ENCODE results near the gene GRM1. TPM values are rescaled to one million over a fixed set of nuclear protein-coding genes. Genes with fewer than 3 reads are reported as not detected.

The GRM1 gene
- total RNA-seq, 1 donor, result under 0.01 TPM

- DNase-seq (ENCODE audit: low read depth in 2 of 3, low spot score in 2 of 3), result no peak
Observed at GRCh38 chr6:146434732-146435390, 406.0 kb downstream of the GRM1 start.

GRCh38 chr6:146441907-146442306, 413.0 kb downstream of the GRM1 start:
- no peak for DNase-seq (ENCODE audit: low read depth in 2 of 3, low spot score in 2 of 3)

GRCh38 chr6:146444189-146444588, 415.3 kb downstream of the GRM1 start:
- no peak for DNase-seq (ENCODE audit: low read depth in 2 of 3, low spot score in 2 of 3)

GRCh38 chr6:146445233-146445632, 416.4 kb downstream of the GRM1 start:
- DNase-seq (ENCODE audit: low read depth in 2 of 3, low spot score in 2 of 3), result no peak

GRCh38 chr6:146456886-146457285, 428.0 kb downstream of the GRM1 start:
- DNase-seq (ENCODE audit: low read depth in 2 of 3, low spot score in 2 of 3), result no peak

GRCh38 chr6:146460941-146461340, 432.1 kb downstream of the GRM1 start:
- DNase-seq (ENCODE audit: low read depth in 2 of 3, low spot score in 2 of 3), result no peak

- DNase-seq (ENCODE audit: low read depth in 2 of 3, low spot score in 2 of 3), result no peak
Observed at GRCh38 chr6:146470091-146470770, 441.4 kb downstream of the GRM1 start.

- no peak for DNase-seq (ENCODE audit: low read depth in 2 of 3, low spot score in 2 of 3)
Observed at GRCh38 chr6:146472918-146473317, 444.1 kb downstream of the GRM1 start.

GRCh38 chr6:146481527-146481926, 452.7 kb downstream of the GRM1 start:
- DNase-seq (ENCODE audit: low read depth in 2 of 3, low spot score in 2 of 3), result no peak

GRCh38 chr6:146484411-146484810, 455.5 kb downstream of the GRM1 start:
- no peak for DNase-seq (ENCODE audit: low read depth in 2 of 3, low spot score in 2 of 3)

Small RNA genes lying within 50 kb of the gene (small RNA-seq; reads per million reads assigned to genes)
- gene RNA5SP222, result not detected

Other genes with a start within 250 kb of the GRM1 start
- gene FBXO30, start 214.3 kb upstream of the GRM1 start, total RNA-seq, result 3.5 TPM
- gene SHPRH, start 64.7 kb upstream of the GRM1 start, total RNA-seq, result 16.4 TPM